H9 (cell line): ENCODE data around the gene TENM4. TPM values are rescaled to one million over a fixed set of nuclear protein-coding genes. Genes with fewer than 3 reads are reported as not detected.
A peak's percentile ranks its signal among the peaks of the same experiment; 100 is the strongest.

Source experiments
- DNase-seq: peaks from one replicate; pipeline ENCODE4 v3.0.0-alpha.2; 2017
- H2AFZ ChIP-seq: one replicate; pipeline ENCODE4 v1.6.1; 2013; ENCODE audit warnings: mild to moderate bottlenecking, low read length, control low read depth, moderate library complexity
- H2AK5ac ChIP-seq: 2 replicates; pipeline ENCODE4 v1.6.1; 2013; ENCODE audit warnings: low read length, control low read depth, mixed read lengths; ENCODE audit not compliant: insufficient read length
- H2BK120ac ChIP-seq: one replicate; pipeline ENCODE4 v1.6.1; 2013; ENCODE audit warnings: low read depth, mild to moderate bottlenecking, low read length, control low read depth, inconsistent platforms; ENCODE audit not compliant: poor library complexity, severe bottlenecking
- H2BK12ac ChIP-seq: 2 replicates; pipeline ENCODE4 v1.6.1; 2013; ENCODE audit warnings: low read length, control low read depth, mixed read lengths, low read depth; ENCODE audit not compliant: insufficient read length
- H2BK15ac ChIP-seq: 2 replicates; pipeline ENCODE4 v1.6.1; 2013; ENCODE audit warnings: low read depth, low read length, control low read depth
- H2BK20ac ChIP-seq: one replicate; pipeline ENCODE4 v1.6.1; 2013; ENCODE audit warnings: low read depth, mild to moderate bottlenecking, low read length, control low read depth, inconsistent platforms; ENCODE audit not compliant: poor library complexity, severe bottlenecking
- H2BK5ac ChIP-seq: 2 replicates; pipeline ENCODE4 v1.6.1; 2013; ENCODE audit warnings: low read length, control low read depth, mixed read lengths; ENCODE audit not compliant: insufficient read length
- H3K14ac ChIP-seq: 2 replicates; pipeline ENCODE4 v1.6.1; 2013; ENCODE audit warnings: low read length, control low read depth; ENCODE audit not compliant: insufficient read depth
- H3K18ac ChIP-seq: 2 replicates; pipeline ENCODE4 v1.6.1; 2013; ENCODE audit warnings: low read depth, mild to moderate bottlenecking, mixed read lengths, low read length, control low read depth; ENCODE audit not compliant: insufficient read length
- H3K23ac ChIP-seq: 2 replicates; pipeline ENCODE4 v1.6.1; 2013; ENCODE audit warnings: low read length, control low read depth, mixed read lengths, low read depth; ENCODE audit not compliant: insufficient read length
- H3K23me2 ChIP-seq: 2 replicates; pipeline ENCODE4 v1.6.1; 2013; ENCODE audit warnings: low read depth, mild to moderate bottlenecking, mixed read lengths, low read length, control low read depth; ENCODE audit not compliant: insufficient read length, poor library complexity, severe bottlenecking
- H3K27ac ChIP-seq: 2 replicates; pipeline ENCODE4 v1.5.1; 2013; ENCODE audit warnings: low read length, control low read depth, mixed read lengths, low read depth; ENCODE audit not compliant: insufficient read length
- H3K27me3 ChIP-seq: 2 replicates; pipeline ENCODE4 v1.6.1; 2013; ENCODE audit warnings: low read length, control low read depth, inconsistent platforms; ENCODE audit not compliant: insufficient read depth
- H3K4ac ChIP-seq: 2 replicates; pipeline ENCODE4 v1.6.1; 2013; ENCODE audit warnings: low read depth, mild to moderate bottlenecking, control low read depth, inconsistent platforms, low read length, moderate library complexity
- H3K4me1 ChIP-seq: 2 replicates; pipeline ENCODE4 v1.6.1; 2013; ENCODE audit warnings: low read length, control low read depth, inconsistent platforms; ENCODE audit not compliant: insufficient read depth
- H3K4me2 ChIP-seq: 2 replicates; pipeline ENCODE4 v1.6.1; 2013; ENCODE audit warnings: low read length, control low read depth, mixed read lengths; ENCODE audit not compliant: insufficient read length, insufficient read depth
- H3K56ac ChIP-seq: 2 replicates; pipeline ENCODE4 v1.6.1; 2013; ENCODE audit warnings: low read depth, mild to moderate bottlenecking, mixed read lengths, low read length, control low read depth; ENCODE audit not compliant: insufficient read length
- H3K79me1 ChIP-seq: 2 replicates; pipeline ENCODE4 v1.6.1; 2013; ENCODE audit warnings: low read depth, mild to moderate bottlenecking, moderate library complexity, low read length, control low read depth, inconsistent platforms; ENCODE audit not compliant: insufficient read depth, poor library complexity, severe bottlenecking
- H3K79me2 ChIP-seq: 2 replicates; pipeline ENCODE4 v1.6.1; 2013; ENCODE audit warnings: low read length, control low read depth, inconsistent platforms; ENCODE audit not compliant: insufficient read depth
- H3K9ac ChIP-seq: 2 replicates; pipeline ENCODE4 v1.6.1; 2013; ENCODE audit warnings: low read length, control low read depth, mixed read lengths; ENCODE audit not compliant: insufficient read length; ENCODE audit errors: extremely low read depth
- H3K9me3 ChIP-seq: one replicate; pipeline ENCODE4 v1.6.1; 2013; ENCODE audit warnings: low read depth, low read length, inconsistent platforms; ENCODE audit not compliant: control insufficient read depth
- H3T11ph ChIP-seq: one replicate; pipeline ENCODE4 v1.6.1; 2013; ENCODE audit warnings: mild to moderate bottlenecking, low read length, control low read depth, inconsistent platforms
- H4K20me1 ChIP-seq: one replicate; pipeline ENCODE4 v1.6.1; 2013; ENCODE audit not compliant: control insufficient read depth, insufficient read length, insufficient read depth
- H4K5ac ChIP-seq: 2 replicates; pipeline ENCODE4 v1.6.1; 2013; ENCODE audit warnings: low read depth, mild to moderate bottlenecking, mixed read lengths, low read length, control low read depth; ENCODE audit not compliant: insufficient read length
- H4K8ac ChIP-seq: replicated peaks from 2 replicates; pipeline ENCODE4 v1.6.1; 2013; ENCODE audit warnings: low read length, control low read depth, mixed read lengths, low read depth; ENCODE audit not compliant: insufficient read length
- H4K91ac ChIP-seq: 2 replicates; pipeline ENCODE4 v1.6.1; 2013; ENCODE audit warnings: low read depth, mild to moderate bottlenecking, moderate library complexity, mixed read lengths, low read length, control low read depth; ENCODE audit not compliant: insufficient read length
- H3K27ac Mint-ChIP-seq, 3 experiments: 2 replicates in 2 of 3; 3 replicates in 1 of 3; pipeline ENCODE4 v1.8.0; 2020 to 2021; ENCODE audit warnings: mixed read lengths in 3 of 3, mild to moderate bottlenecking in 1 of 3, moderate library complexity in 1 of 3
- H3K27me3 Mint-ChIP-seq: 2 replicates; pipeline ENCODE4 v1.8.0; 2021; ENCODE audit warnings: low read depth, mild to moderate bottlenecking, moderate library complexity, mixed read lengths
- H3K36me3 Mint-ChIP-seq, 3 experiments: 2 replicates in 2 of 3; 3 replicates in 1 of 3; pipeline ENCODE4 v1.8.0; 2020 to 2021; ENCODE audit warnings: low read depth in 3 of 3, mixed read lengths in 3 of 3; ENCODE audit not compliant: insufficient read depth in 1 of 3
- H3K4me1 Mint-ChIP-seq, 2 experiments: 2 replicates each; pipeline ENCODE4 v1.8.0; 2020; ENCODE audit warnings: mixed read lengths in 2 of 2
- H3K4me3 Mint-ChIP-seq, 2 experiments: 2 replicates in 1 of 2; 3 replicates in 1 of 2; pipeline ENCODE4 v1.8.0; 2020 to 2021; ENCODE audit warnings: mild to moderate bottlenecking in 2 of 2, mixed read lengths in 2 of 2, moderate library complexity in 1 of 2
- H3K9me3 Mint-ChIP-seq, 2 experiments: 2 replicates in 1 of 2; 3 replicates in 1 of 2; pipeline ENCODE4 v1.8.0; 2020; ENCODE audit warnings: mild to moderate bottlenecking in 2 of 2, mixed read lengths in 2 of 2, moderate library complexity in 1 of 2
- WGBS: extraction: QIAGEN DNeasy Blood & Tissue Kit; methylation state at CpG from one replicate; pipeline ENCODE4 v1.1.7; 2013; ENCODE audit warnings: missing lambda C conversion rate, low lambda C conversion rate, mixed read lengths; ENCODE audit not compliant: insufficient read length; ENCODE audit errors: extremely low coverage; 5-methylcytosine and 5-hydroxymethylcytosine counted together
- total RNA-seq: library from RNA; stranded (reverse); gene quantifications from 2 replicates; pipeline ENCODE4 v1.2.1, GENCODE V29; 2021
- TF ChIP-seq, protein P1 (sequence below): fragments of 200-600 bp; sonication (generic); conservative IDR thresholded peaks from 3 replicates; pipeline ENCODE4 v1.8.0; 2021; ENCODE audit warnings: antibody characterized with exemption, mild to moderate bottlenecking

TENM4 gene
- total RNA-seq, 1 experiment from 2014 or later = 4.6 TPM

- Histone ChIP-seq H4K20me1 (no peaks in the 10 kb centered on the region), H2BK120ac (no peak overlapping the region), H3K23ac (no peak overlapping the region), H3K79me2 (no peaks in the 10 kb centered on the region), H3K9me3 (no peaks in the 10 kb centered on the region), H4K91ac (no peak overlapping the region), H2BK12ac (no peak overlapping the region), H2BK15ac (no peak overlapping the region), H2BK5ac (no peak overlapping the region), H2AFZ (no peak overlapping the region), H3K27me3 (no peaks in the 10 kb centered on the region), H3K56ac (no peak overlapping the region), H2BK20ac (no peak overlapping the region), H3K23me2 (no peaks in the 10 kb centered on the region), H3K14ac (no peak overlapping the region), H2AK5ac (no peak overlapping the region), H3K4ac (no peak overlapping the region), H3K4me1 (peaks cover 2% of the 10 kb centered on the region; the same call in 1 of the 2 replicates), H4K8ac (no peak overlapping the region), H4K5ac (no peak overlapping the region), H3T11ph (no peak overlapping the region), H3K27ac (no peak overlapping the region), H3K4me2 (no peak overlapping the region), H3K9ac (no peak overlapping the region), H3K79me1 (no peaks in the 10 kb centered on the region), H3K18ac (no peak overlapping the region)
- TF ChIP-seq, protein P1, sequence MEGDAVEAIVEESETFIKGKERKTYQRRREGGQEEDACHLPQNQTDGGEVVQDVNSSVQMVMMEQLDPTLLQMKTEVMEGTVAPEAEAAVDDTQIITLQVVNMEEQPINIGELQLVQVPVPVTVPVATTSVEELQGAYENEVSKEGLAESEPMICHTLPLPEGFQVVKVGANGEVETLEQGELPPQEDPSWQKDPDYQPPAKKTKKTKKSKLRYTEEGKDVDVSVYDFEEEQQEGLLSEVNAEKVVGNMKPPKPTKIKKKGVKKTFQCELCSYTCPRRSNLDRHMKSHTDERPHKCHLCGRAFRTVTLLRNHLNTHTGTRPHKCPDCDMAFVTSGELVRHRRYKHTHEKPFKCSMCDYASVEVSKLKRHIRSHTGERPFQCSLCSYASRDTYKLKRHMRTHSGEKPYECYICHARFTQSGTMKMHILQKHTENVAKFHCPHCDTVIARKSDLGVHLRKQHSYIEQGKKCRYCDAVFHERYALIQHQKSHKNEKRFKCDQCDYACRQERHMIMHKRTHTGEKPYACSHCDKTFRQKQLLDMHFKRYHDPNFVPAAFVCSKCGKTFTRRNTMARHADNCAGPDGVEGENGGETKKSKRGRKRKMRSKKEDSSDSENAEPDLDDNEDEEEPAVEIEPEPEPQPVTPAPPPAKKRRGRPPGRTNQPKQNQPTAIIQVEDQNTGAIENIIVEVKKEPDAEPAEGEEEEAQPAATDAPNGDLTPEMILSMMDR = no peak
- Mint-ChIP-seq H3K9me3 (peaks cover 5% of the 10 kb centered on the region in 2 experiments; a peak in 2 of 5 replicates), H3K27me3 (no peaks in the 10 kb centered on the region; the same call in 1 of the 2 replicates), H3K27ac (peak overlapping the region in 1 of 3 experiments; percentile 19; a peak in 2 of 7 replicates), H3K4me3 (no peak overlapping the region), H3K4me1 (peaks cover 16 to 23% of the 10 kb centered on the region in 2 experiments), H3K36me3 (peaks cover 0 to 6% (median 5%) of the 10 kb centered on the region in 3 experiments; a peak in 4 of 7 replicates)
- WGBS = no CpG with 5 or more reads among the region's 5 CpGs
- DNase-seq = no peak
These were observed 213.5 kb downstream of the TENM4 start for GRCh38 chr11:79227308-79227707.
